ACC112 (cell line): Measurements from ENCODE around the gene MYH16.

ENCODE experiments used
- H2AFZ ChIP-seq: fragments of 200-600 bp; sonication (generic); one replicate; pipeline ENCODE4 v1.6.0; 2017; ENCODE audit warnings: antibody characterized with exemption, low read length; ENCODE audit not compliant: unreplicated experiment
- H3K27ac ChIP-seq: fragments of 200-600 bp; sonication (generic); 2 replicates; pipeline ENCODE4 v1.5.1; 2014; ENCODE audit warnings: low read depth, mild to moderate bottlenecking, antibody characterized with exemption, low read length, moderate library complexity
- H3K27me3 ChIP-seq: fragments of 200-600 bp; sonication (generic); 2 replicates; pipeline ENCODE4 v1.6.1; 2014; ENCODE audit warnings: mild to moderate bottlenecking, antibody characterized with exemption, low read length, moderate library complexity, mixed read lengths; ENCODE audit not compliant: insufficient read depth
- H3K36me3 ChIP-seq: fragments of 200-600 bp; sonication (generic); 2 replicates; pipeline ENCODE4 v1.6.1; 2016; ENCODE audit warnings: mild to moderate bottlenecking, antibody characterized with exemption, low read length, moderate library complexity, mixed read lengths; ENCODE audit not compliant: insufficient read depth
- H3K4me1 ChIP-seq: fragments of 200-600 bp; sonication (generic); one replicate; pipeline ENCODE4 v1.6.1; 2016; ENCODE audit warnings: low read length, mixed read lengths; ENCODE audit not compliant: insufficient read depth, unreplicated experiment, control insufficient read depth
- H3K4me3 ChIP-seq: fragments of 200-600 bp; sonication (generic); 2 replicates; pipeline ENCODE4 v1.5.1; 2014; ENCODE audit warnings: mild to moderate bottlenecking, low read depth, low read length
- H3K79me2 ChIP-seq: fragments of 200-600 bp; sonication (generic); one replicate; pipeline ENCODE4 v1.6.0; 2016; ENCODE audit warnings: low read length; ENCODE audit not compliant: control insufficient read depth, unreplicated experiment, insufficient read depth

MYH16 gene

DNA sequence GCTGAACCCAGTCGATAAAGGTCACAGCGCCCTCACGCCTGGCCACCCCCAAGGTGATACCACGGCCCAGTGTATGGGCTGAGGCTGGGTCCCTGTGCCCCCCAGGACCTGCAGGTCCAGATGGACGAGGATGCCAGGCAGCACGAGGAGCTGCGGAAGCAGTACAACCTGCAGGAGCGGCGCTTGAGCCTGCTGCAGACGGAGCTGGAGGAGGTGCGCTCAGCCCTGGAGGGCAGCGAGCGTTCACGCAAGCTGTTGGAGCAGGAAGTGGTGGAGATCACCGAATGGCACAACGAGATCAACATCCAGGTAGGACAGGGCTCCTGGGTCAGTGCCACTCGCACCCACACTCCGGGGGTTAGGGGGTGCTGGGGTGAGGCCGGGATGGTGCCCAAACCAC lies 28.9 kb downstream of the MYH16 start:
- Histone ChIP-seq H3K4me3 (no peak overlapping the region), H3K36me3 (no peaks in the 10 kb centered on the region), H3K27me3 (no peaks in the 10 kb centered on the region), H3K79me2 (no peaks in the 10 kb centered on the region), H3K27ac (no peak overlapping the region), H2AFZ (no peak overlapping the region), H3K4me1 (no peaks in the 10 kb centered on the region)

DNA sequence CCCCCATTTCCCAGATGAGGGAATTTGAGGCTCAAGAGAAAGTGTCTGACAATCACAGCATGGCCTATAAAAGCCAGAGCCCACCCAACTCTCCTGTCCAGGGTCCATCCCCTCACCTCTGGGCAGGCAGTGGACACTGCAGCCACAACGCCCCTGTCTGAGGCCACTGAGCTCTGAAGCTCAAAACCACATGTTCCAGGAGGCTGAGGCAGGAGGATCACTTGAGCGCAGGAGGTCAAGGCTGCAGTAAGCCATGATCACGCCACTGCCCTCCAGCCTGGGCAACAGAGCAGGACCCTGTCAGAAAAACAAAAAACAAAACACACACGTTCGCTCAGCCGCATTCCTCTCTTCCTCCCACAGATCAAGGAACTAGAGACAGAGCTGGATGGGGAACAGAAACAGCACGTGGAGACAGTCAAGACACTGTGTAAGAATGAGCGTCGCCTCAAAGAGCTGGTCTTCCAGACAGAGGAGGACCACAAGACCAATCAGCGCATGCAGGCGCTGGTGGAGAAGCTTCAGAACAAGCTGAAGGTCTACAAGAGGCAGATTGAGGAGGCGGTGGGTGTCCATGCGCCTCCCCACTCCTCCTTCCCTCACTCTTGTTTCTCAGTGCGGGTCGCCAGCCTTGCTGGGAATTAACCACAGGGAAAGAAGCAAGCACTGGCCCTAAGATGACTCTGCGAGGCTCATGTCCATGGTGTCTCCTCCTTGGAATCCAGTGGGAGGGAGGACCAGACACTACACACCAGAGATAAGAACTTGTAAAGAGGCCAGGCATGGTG lies 33.0 kb downstream of the MYH16 start:
- Histone ChIP-seq H3K36me3 (peaks cover 6% of the 10 kb centered on the region; the same call in 1 of the 2 replicates), H3K27me3 (no peaks in the 10 kb centered on the region), H3K27ac (no peak overlapping the region), H3K4me1 (no peaks in the 10 kb centered on the region), H2AFZ (no peak overlapping the region), H3K79me2 (no peaks in the 10 kb centered on the region), H3K4me3 (no peak overlapping the region)

DNA sequence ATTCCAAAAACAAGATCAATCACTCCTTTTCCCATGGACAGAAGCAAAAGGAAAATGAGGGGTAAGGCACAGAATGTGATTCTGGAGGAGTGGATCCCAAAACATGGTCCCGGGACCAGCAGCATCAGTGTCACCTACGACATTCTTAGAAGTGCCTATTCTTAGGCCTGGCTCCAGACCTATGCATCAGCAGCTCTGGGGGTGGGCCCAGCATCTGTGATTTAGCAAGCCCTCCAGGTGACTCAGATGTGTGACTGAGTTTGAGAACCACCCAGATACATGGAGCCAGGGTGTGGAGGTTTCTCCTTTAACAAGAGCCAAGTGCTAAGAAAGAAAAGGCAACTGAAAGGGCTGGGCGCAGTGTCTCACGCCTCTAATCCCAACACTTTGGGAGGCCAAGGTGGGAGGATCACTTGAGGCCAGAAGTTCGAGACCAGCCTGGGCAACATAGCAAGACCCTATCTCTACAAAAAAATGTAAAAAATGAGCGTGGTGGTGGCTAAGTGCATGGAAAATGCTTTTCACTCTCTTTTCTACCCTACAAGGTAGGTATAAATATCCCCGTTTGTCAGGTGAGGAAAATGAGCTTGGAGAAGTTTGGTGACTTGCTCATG lies 35.9 kb downstream of the MYH16 start:
- Histone ChIP-seq H2AFZ (no peak overlapping the region), H3K4me3 (no peak overlapping the region), H3K27ac (no peak overlapping the region), H3K79me2 (no peaks in the 10 kb centered on the region), H3K27me3 (no peaks in the 10 kb centered on the region), H3K36me3 (peaks cover 6% of the 10 kb centered on the region; the same call in 1 of the 2 replicates), H3K4me1 (peaks cover 3% of the 10 kb centered on the region)

DNA sequence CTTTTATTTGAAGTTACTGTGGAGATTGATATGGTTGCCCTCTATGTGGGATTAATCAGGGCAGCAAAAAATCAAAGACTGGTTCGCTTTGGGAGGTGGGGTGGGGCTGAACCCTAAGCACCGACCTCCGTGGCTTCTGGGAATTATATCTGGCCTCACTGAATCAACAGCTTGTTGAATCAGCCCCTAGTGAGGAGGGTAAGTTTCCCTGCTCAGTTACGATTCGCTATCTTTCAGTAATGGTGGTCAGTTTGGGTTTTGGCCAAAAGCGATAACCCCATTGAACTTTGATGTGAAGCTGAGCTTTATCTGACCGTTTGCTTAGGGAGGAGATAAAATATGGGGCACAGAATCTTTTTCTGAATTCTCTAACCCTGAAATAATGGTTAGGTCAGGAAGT lies 36.5 kb downstream of the MYH16 start:
- peaks cover 3% of the 10 kb centered on the region for H3K4me1 ChIP-seq
- no peak overlapping the region for H2AFZ ChIP-seq
- no peaks in the 10 kb centered on the region for H3K79me2 ChIP-seq
- H3K27me3 ChIP-seq: no peaks in the 10 kb centered on the region
- H3K4me3 ChIP-seq: no peak overlapping the region
- peaks cover 6% of the 10 kb centered on the region; the same call in 1 of the 2 replicates for H3K36me3 ChIP-seq
- no peak overlapping the region for H3K27ac ChIP-seq

DNA sequence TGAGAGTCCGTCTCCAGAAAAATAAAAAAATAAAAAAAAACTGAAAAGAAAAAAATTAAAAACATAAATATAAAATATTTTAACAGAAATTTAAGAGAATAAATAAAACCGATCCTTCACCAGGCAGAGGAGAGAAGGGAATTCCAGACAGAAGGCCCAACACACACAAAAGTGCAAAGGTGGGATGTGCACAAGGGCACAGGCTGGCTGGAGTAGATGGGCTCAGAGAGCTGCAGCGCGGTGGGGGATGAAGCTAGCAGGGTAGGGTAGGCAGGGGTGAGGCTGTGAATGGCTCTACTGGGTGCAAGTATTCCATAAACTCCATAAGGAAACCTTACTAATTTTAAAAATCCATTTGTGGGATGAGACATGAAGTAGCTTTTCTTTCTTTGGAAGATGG lies 37.4 kb downstream of the MYH16 start:
- Histone ChIP-seq H3K4me3 (no peak overlapping the region), H3K36me3 (peaks cover 6% of the 10 kb centered on the region; the same call in 1 of the 2 replicates), H3K27ac (no peak overlapping the region), H2AFZ (no peak overlapping the region), H3K4me1 (peaks cover 3% of the 10 kb centered on the region), H3K27me3 (no peaks in the 10 kb centered on the region), H3K79me2 (no peaks in the 10 kb centered on the region)

DNA sequence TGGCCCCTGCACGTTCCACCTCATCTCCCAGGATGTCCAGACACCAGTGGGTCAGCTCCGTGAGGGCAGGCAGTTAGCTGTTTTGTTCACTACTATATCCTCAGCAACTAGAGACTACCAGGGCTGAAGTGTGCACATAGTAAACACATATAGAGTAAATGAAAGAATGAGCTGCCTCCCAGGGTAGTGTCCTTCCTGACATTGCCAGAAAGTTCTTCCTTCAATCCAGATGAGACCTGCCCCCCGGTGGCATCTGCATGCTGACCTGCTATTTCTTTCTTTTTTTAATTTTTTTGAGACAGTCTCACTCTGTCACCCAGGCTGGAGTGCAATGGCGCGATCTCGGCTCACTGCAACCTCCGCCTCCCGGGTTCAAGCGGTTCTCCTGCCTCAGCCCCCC lies 39.1 kb downstream of the MYH16 start:
- Histone ChIP-seq H3K27me3 (no peaks in the 10 kb centered on the region), H3K27ac (no peak overlapping the region)

DNA sequence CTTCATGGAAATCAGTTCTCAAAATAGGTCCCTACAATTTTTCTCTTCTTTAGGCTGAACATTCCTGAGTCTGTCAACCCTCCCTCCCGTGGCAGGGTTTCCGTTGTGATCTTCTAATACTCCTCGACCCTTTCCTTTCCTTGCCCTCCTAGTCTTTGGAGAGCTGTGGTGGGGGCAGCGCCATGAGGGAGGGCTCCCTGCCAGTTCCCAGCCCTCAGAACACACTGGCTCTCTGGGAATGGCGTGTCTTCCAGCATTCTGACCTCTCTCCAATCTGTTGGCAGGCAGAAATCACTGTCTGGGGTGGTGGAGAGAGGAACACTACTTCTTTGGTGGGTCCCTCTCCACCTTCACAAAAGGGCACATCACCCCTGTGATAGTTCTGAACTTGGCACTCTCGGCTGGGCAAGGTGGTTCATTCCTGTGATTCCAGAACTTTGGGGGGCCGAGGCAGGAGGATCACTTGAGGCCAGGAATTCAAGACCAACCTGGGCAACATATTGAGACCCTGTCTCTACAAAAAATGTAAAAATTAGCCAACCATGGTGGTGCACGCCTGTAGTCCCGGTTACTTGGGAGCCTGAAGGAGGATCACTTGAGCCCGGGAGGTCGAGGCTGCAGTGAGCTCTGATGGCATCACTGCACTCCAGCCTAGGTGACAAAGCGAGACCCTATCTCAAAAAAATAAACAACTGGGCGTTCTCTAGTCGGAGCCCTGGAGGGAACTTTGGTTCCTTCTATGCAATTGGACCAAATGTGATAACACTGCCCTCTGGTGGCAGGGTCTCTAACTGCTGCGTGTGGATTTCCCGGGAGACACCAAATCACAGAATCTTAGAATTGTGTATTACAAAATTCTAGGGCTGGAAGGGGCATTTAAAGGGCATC lies 39.9 kb downstream of the MYH16 start:
- H3K4me1 ChIP-seq: peaks cover 3% of the 10 kb centered on the region
- H3K27me3 ChIP-seq: no peaks in the 10 kb centered on the region
- H3K79me2 ChIP-seq: no peaks in the 10 kb centered on the region
- no peak overlapping the region for H3K4me3 ChIP-seq
- peak overlapping the region; percentile 1 for H2AFZ ChIP-seq
- peaks cover 6% of the 10 kb centered on the region; the same call in 1 of the 2 replicates for H3K36me3 ChIP-seq
- H3K27ac ChIP-seq: no peak overlapping the region

More for the DNA sequence above, 39.1 kb downstream of the MYH16 start:
- Histone ChIP-seq H3K4me3 (no peak overlapping the region), H3K79me2 (no peaks in the 10 kb centered on the region), H3K4me1 (peaks cover 3% of the 10 kb centered on the region), H3K36me3 (peaks cover 6% of the 10 kb centered on the region; the same call in 1 of the 2 replicates), H2AFZ (no peak overlapping the region)

DNA sequence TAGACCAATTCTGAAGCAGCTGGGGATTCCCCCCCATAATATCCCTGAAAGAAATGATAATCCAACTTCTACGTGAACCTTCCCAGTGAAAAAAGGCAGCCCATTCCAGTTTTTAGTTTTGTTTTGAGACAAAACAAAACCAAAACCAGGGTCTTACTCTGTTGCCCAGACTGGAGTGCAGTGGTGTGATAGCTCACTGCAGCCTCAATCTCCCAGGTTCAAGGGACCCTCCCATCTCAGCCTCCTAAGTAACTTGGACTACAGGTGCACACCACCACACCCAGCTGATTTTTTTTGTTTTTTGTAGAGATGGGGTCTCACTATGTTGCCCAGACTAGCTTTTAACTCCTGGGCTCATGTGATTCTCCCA lies 40.5 kb downstream of the MYH16 start:
- Histone ChIP-seq H3K36me3 (peaks cover 6% of the 10 kb centered on the region; the same call in 1 of the 2 replicates), H3K4me3 (no peak overlapping the region), H3K79me2 (no peaks in the 10 kb centered on the region), H3K4me1 (peaks cover 3% of the 10 kb centered on the region), H3K27ac (no peak overlapping the region), H3K27me3 (no peaks in the 10 kb centered on the region), H2AFZ (peak overlapping the region; percentile 1)

DNA sequence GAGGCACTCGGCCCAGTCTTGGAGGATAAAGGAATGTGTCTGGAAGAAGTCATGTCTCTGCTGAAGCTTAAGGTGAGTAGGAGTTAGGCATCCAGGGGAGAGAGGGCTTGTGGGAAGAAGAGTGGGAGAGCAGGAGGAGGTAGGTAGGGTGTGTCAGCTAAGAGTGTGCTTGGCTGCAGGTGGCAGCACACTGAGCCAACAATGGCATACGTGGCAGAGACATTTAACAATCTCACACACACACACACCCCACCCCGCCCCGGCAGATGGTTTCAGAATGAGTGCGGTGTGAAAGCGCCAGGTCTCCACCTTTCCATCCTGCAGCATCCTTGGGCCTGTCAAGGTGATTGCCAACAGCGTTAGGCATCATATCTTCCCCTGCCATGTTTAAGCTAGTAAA lies 41.9 kb downstream of the MYH16 start:
- no peaks in the 10 kb centered on the region for H3K27me3 ChIP-seq
- no peak overlapping the region for H3K4me3 ChIP-seq
- peaks cover 2% of the 10 kb centered on the region; the same call in 1 of the 2 replicates for H3K36me3 ChIP-seq
- H3K4me1 ChIP-seq: peaks cover 3% of the 10 kb centered on the region
- H3K79me2 ChIP-seq: no peaks in the 10 kb centered on the region
- H3K27ac ChIP-seq: no peak overlapping the region
- no peak overlapping the region for H2AFZ ChIP-seq

DNA sequence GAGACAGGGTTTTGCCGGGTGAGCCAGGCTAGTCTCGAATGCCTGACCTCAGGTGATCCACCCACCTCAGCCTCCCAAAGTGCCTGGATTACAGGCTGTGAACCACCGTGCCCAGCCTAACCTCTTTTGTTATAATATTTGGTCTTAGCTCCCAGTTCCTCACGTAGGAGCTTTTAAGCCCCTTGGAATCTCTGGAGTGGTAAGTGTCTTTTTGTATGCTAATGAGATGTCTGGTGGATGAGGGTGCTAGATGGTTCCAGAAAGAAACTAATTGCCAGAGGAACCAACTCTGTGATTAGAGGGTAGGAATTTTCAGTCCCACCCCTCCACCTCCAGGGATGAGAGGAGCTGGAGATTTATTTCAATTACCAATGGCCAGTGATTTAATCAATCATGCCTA lies 47.7 kb downstream of the MYH16 start:
- H2AFZ ChIP-seq: no peak overlapping the region
- no peak overlapping the region for H3K4me3 ChIP-seq
- H3K27ac ChIP-seq: no peak overlapping the region
- no peaks in the 10 kb centered on the region for H3K27me3 ChIP-seq
- H3K4me1 ChIP-seq: peaks cover 9% of the 10 kb centered on the region
- H3K36me3 ChIP-seq: no peaks in the 10 kb centered on the region
- peaks cover 9% of the 10 kb centered on the region for H3K79me2 ChIP-seq
